ENCODE measurements around the gene AKT2.

Gene AKT2

GRCh38 chr19:40273469-40274360 lies 11.4 kb downstream of the AKT2 start:
- no peak for DNase-seq (ENCODE audit: low read depth in 2 of 2)

- no peak for DNase-seq (ENCODE audit: low read depth in 2 of 2)
Observed at GRCh38 chr19:40272261-40272660, 12.9 kb downstream of the AKT2 start.

- DNase-seq (ENCODE audit: low read depth in 2 of 2), result no peak
Observed at GRCh38 chr19:40271706-40272105, 13.4 kb downstream of the AKT2 start.

GRCh38 chr19:40270362-40271089 lies 14.6 kb downstream of the AKT2 start:
- DNase-seq (ENCODE audit: low read depth in 2 of 2), result no peak

- no peak for DNase-seq (ENCODE audit: low read depth in 2 of 2)
Observed at GRCh38 chr19:40269216-40269940, 15.8 kb downstream of the AKT2 start.

- DNase-seq (ENCODE audit: low read depth in 2 of 2), result no peak
Observed at GRCh38 chr19:40267601-40267997, 17.5 kb downstream of the AKT2 start.

- no peak for DNase-seq (ENCODE audit: low read depth in 2 of 2)
Observed at GRCh38 chr19:40266912-40267600, 18.1 kb downstream of the AKT2 start.

- DNase-seq (ENCODE audit: low read depth in 2 of 2), result no peak
Observed at GRCh38 chr19:40266119-40266518, 19.0 kb downstream of the AKT2 start.

- no peak for DNase-seq (ENCODE audit: low read depth in 2 of 2)
Observed at GRCh38 chr19:40265763-40266099, 19.4 kb downstream of the AKT2 start.

- no peak for DNase-seq (ENCODE audit: low read depth in 2 of 2)
Observed at GRCh38 chr19:40265055-40265762, 19.9 kb downstream of the AKT2 start.

- DNase-seq (ENCODE audit: low read depth in 2 of 2), result no peak
Observed at GRCh38 chr19:40264314-40265054, 20.7 kb downstream of the AKT2 start.

- no peak for DNase-seq (ENCODE audit: low read depth in 2 of 2)
Observed at GRCh38 chr19:40263440-40264313, 21.5 kb downstream of the AKT2 start.

- DNase-seq (ENCODE audit: low read depth in 2 of 2), result no peak
Observed at GRCh38 chr19:40262422-40262821, 22.7 kb downstream of the AKT2 start.

GRCh38 chr19:40261631-40262030 lies 23.5 kb downstream of the AKT2 start:
- DNase-seq (ENCODE audit: low read depth in 2 of 2), result no peak

- DNase-seq (ENCODE audit: low read depth in 2 of 2), result no peak
Observed at GRCh38 chr19:40257096-40257517, 28.0 kb downstream of the AKT2 start.

GRCh38 chr19:40256512-40256911 lies 28.6 kb downstream of the AKT2 start:
- no peak for DNase-seq (ENCODE audit: low read depth in 2 of 2)

- no peak for DNase-seq (ENCODE audit: low read depth in 2 of 2)
Observed at GRCh38 chr19:40255619-40256166, 29.5 kb downstream of the AKT2 start.

- no peak for DNase-seq (ENCODE audit: low read depth in 2 of 2)
Observed at GRCh38 chr19:40254714-40255418, 30.3 kb downstream of the AKT2 start.
